MM.1S (cell line): ENCODE measurements around the gene SLC2A5.
"Not testable (repeated sequence)": the region's sequence is repeated elsewhere in the genome, so short reads cannot be mapped to it uniquely, and the experiment has no call there.

Source experiments
- DNase-seq: peaks from one replicate; pipeline ENCODE4 v3.0.0-alpha.2; 2015
- H2AFZ ChIP-seq: fragments of 300-600 bp; sonication (generic); 2 replicates; pipeline ENCODE4 v1.6.0; 2016; ENCODE audit warnings: antibody characterized with exemption, low read length
- H3F3A ChIP-seq: fragments of 300-600 bp; sonication (generic); 2 replicates; pipeline ENCODE4 v1.6.1; 2016; ENCODE audit warnings: mild to moderate bottlenecking, antibody characterized with exemption, low read length, moderate library complexity, mixed read lengths; ENCODE audit not compliant: insufficient read depth
- H3K27ac ChIP-seq: fragments of 300-600 bp; sonication (generic); 2 replicates; pipeline ENCODE4 v1.5.1; 2016; ENCODE audit warnings: mild to moderate bottlenecking, low read length
- H3K27me3 ChIP-seq: fragments of 300-600 bp; sonication (generic); replicated peaks from 2 replicates; pipeline ENCODE4 v1.6.0; 2016; ENCODE audit warnings: low read length; ENCODE audit not compliant: insufficient read depth
- H3K36me3 ChIP-seq: fragments of 300-600 bp; sonication (generic); replicated peaks from 2 replicates; pipeline ENCODE4 v1.6.1; 2016; ENCODE audit warnings: mild to moderate bottlenecking, low read length, mixed read lengths; ENCODE audit not compliant: insufficient read depth
- H3K4me1 ChIP-seq: fragments of 300-600 bp; sonication (generic); 2 replicates; pipeline ENCODE4 v1.6.1; 2016; ENCODE audit warnings: low read length, mixed read lengths
- H3K4me2 ChIP-seq: fragments of 300-600 bp; sonication (generic); 2 replicates; pipeline ENCODE4 v1.6.0; 2016; ENCODE audit warnings: low read depth, low read length
- H3K4me3 ChIP-seq: fragments of 300-600 bp; sonication (generic); 2 replicates; pipeline ENCODE4 v1.5.1; 2016; ENCODE audit warnings: low read length, mixed read lengths
- H3K79me2 ChIP-seq: fragments of 300-600 bp; sonication (generic); 2 replicates; pipeline ENCODE4 v1.6.1; 2016; ENCODE audit warnings: mixed run types, low read length, mixed read lengths
- H3K9ac ChIP-seq: fragments of 300-600 bp; sonication (generic); 2 replicates; pipeline ENCODE4 v1.6.1; 2016; ENCODE audit warnings: low read length, mixed read lengths
- H3K9me2 ChIP-seq: fragments of 300-600 bp; sonication (generic); replicated peaks from 2 replicates; pipeline ENCODE4 v1.6.1; 2016; ENCODE audit warnings: mild to moderate bottlenecking, low read length, mixed read lengths; ENCODE audit not compliant: insufficient read depth
- H3K9me3 ChIP-seq: fragments of 300-600 bp; sonication (generic); replicated peaks from 2 replicates; pipeline ENCODE4 v1.6.1; 2016; ENCODE audit warnings: mild to moderate bottlenecking, low read length, mixed read lengths; ENCODE audit not compliant: insufficient read depth
- H4K20me1 ChIP-seq: fragments of 300-600 bp; sonication (generic); 2 replicates; pipeline ENCODE4 v1.6.1; 2016; ENCODE audit warnings: mild to moderate bottlenecking, low read length, moderate library complexity, mixed read lengths; ENCODE audit not compliant: insufficient read depth
- CTCF ChIP-seq: fragments of 300-600 bp; sonication (generic); IDR thresholded peaks from 2 replicates; pipeline ENCODE4 v1.5.1; 2016; ENCODE audit warnings: antibody characterized with exemption, low read length, mixed read lengths
- EZH2 ChIP-seq: fragments of 300-600 bp; sonication (generic); optimal IDR thresholded peaks from 2 replicates; pipeline ENCODE3; 2017; ENCODE audit warnings: low read depth, mild to moderate bottlenecking, antibody characterized with exemption, low read length, mixed read lengths
- EZH2phosphoT487 ChIP-seq: fragments of 300-600 bp; sonication (generic); IDR thresholded peaks from 2 replicates; pipeline ENCODE4 v1.6.1; 2018; ENCODE audit warnings: antibody characterized with exemption, low read length

Gene SLC2A5

GRCh38 chr1:9022773-9023172, 46.7 kb downstream of the SLC2A5 start:
- Histone ChIP-seq H4K20me1 (no peaks in the 10 kb centered on the region), H3K4me3 (no peak overlapping the region), H3K9me3 (no peaks in the 10 kb centered on the region), H3K79me2 (no peaks in the 10 kb centered on the region), H3K36me3 (no peaks in the 10 kb centered on the region), H3K27ac (peak overlapping the region; percentile 8; the same call in 1 of the 2 replicates), H3K4me1 (peaks cover 7% of the 10 kb centered on the region), H3K9ac (no peak overlapping the region), H3F3A (0 out of 2 replicates have a peak, but pooled peaks cover 5% of the 10 kb centered on the region), H2AFZ (no peak overlapping the region), H3K9me2 (no peaks in the 10 kb centered on the region), H3K4me2 (peak overlapping the region; percentile 21; the same call in 1 of the 2 replicates), H3K27me3 (0 out of 2 replicates have a peak, but pooled peaks cover 8% of the 10 kb centered on the region)
- DNase-seq, result no peak
- TF ChIP-seq EZH2phosphoT487 (no peak), EZH2 (no peak), CTCF (no peak)

- not testable (repeated sequence) for H3K9me2 ChIP-seq, H3K9ac ChIP-seq, H3F3A ChIP-seq, H3K36me3 ChIP-seq, H3K9me3 ChIP-seq, H4K20me1 ChIP-seq, H3K79me2 ChIP-seq, H3K4me1 ChIP-seq, H3K4me3 ChIP-seq, H2AFZ ChIP-seq
- peak overlapping the region; percentile 21; the same call in 1 of the 2 replicates for H3K4me2 ChIP-seq
- peaks cover 14% of the 10 kb centered on the region for H3K27me3 ChIP-seq
- peak; percentile 68 for DNase-seq
- peak overlapping the region; percentile 8; the same call in 1 of the 2 replicates for H3K27ac ChIP-seq
These were observed 47.3 kb downstream of the SLC2A5 start for GRCh38 chr1:9022026-9022738.

- Histone ChIP-seq H3K9me2 (no peaks in the 10 kb centered on the region), H3K4me3 (no peak overlapping the region), H3K27ac (no peak overlapping the region), H3K36me3 (no peaks in the 10 kb centered on the region), H4K20me1 (no peaks in the 10 kb centered on the region), H3K9me3 (no peaks in the 10 kb centered on the region), H3F3A (0 out of 2 replicates have a peak, but pooled peaks cover 5% of the 10 kb centered on the region), H3K4me1 (peaks cover 7% of the 10 kb centered on the region), H3K27me3 (peaks cover 24% of the 10 kb centered on the region), H2AFZ (no peak overlapping the region), H3K4me2 (no peak overlapping the region), H3K9ac (no peak overlapping the region), H3K79me2 (no peaks in the 10 kb centered on the region)
- no peak for TF ChIP-seq CTCF
- no peak for TF ChIP-seq EZH2phosphoT487
- TF ChIP-seq EZH2, result no peak
- no peak for DNase-seq
These were observed 49.1 kb downstream of the SLC2A5 start for GRCh38 chr1:9020305-9020704.

- Histone ChIP-seq H3K9me3 (no peaks in the 10 kb centered on the region), H3K27ac (no peak overlapping the region), H3K36me3 (no peaks in the 10 kb centered on the region), H3K9ac (no peak overlapping the region), H3K9me2 (no peaks in the 10 kb centered on the region), H4K20me1 (no peaks in the 10 kb centered on the region), H2AFZ (no peak overlapping the region), H3K79me2 (no peaks in the 10 kb centered on the region), H3K4me1 (peaks cover 7% of the 10 kb centered on the region), H3K4me3 (no peak overlapping the region), H3K4me2 (no peak overlapping the region), H3K27me3 (peaks cover 28% of the 10 kb centered on the region), H3F3A (0 out of 2 replicates have a peak, but pooled peaks cover 5% of the 10 kb centered on the region)
- no peak for DNase-seq
- TF ChIP-seq EZH2phosphoT487 (no peak), CTCF (no peak), EZH2 (no peak)
These were observed 49.5 kb downstream of the SLC2A5 start for GRCh38 chr1:9019896-9020295.
